ENCODE results near the gene TPST1.
"Not testable (repeated sequence)": the region's sequence is repeated elsewhere in the genome, so short reads cannot be mapped to it uniquely, and the experiment has no call there.

TPST1 gene

GRCh38 chr7:66380272-66380888 lies 175.2 kb downstream of the TPST1 start:
- DNase-seq (ENCODE audit: low spot score) = no peak

DNA sequence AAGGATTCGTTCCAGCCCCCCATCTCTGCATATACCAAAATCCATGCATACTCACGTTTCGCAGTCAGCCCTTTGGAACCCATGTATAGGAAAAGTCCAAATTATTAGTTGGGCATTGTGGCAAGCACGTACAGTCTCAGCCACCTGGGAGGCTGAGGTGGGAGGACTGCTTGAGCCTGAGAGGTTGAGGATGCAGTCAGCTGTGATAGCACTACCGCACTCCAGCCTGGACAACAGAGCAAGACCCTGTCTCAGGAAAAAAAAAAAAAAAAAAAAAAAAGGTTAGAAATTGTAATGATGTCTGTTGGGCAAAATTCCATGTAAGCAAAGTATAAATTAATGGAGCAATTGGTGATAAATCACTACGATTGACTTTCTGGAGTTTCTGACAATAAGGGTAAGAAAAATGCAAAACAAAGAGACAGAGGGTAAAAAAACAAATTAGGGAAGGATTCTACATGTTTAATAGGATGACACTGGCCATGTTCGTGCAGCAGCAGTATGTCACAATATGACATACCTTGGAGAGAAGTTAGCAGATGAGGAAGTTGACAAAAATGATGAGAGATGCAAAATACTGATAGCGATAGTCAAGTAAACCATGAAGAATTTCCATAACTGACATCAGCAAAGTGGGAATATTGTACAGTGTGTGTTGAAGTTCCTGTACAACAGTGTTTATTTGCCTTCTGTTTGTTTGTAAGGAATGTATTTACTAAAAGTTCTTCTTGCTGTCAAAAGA lies 177.2 kb downstream of the TPST1 start:
- DNase-seq (ENCODE audit: low spot score) = not testable (repeated sequence)

GRCh38 chr7:66385191-66385905 lies 180.2 kb downstream of the TPST1 start:
- DNase-seq (ENCODE audit: low spot score) = not testable (repeated sequence)

GRCh38 chr7:66395128-66395571 lies 190.0 kb downstream of the TPST1 start:
- DNase-seq (ENCODE audit: low spot score) = not testable (repeated sequence)

- DNase-seq (ENCODE audit: low spot score) = not testable (repeated sequence)
These were observed 190.9 kb downstream of the TPST1 start for GRCh38 chr7:66396052-66396451.

DNA sequence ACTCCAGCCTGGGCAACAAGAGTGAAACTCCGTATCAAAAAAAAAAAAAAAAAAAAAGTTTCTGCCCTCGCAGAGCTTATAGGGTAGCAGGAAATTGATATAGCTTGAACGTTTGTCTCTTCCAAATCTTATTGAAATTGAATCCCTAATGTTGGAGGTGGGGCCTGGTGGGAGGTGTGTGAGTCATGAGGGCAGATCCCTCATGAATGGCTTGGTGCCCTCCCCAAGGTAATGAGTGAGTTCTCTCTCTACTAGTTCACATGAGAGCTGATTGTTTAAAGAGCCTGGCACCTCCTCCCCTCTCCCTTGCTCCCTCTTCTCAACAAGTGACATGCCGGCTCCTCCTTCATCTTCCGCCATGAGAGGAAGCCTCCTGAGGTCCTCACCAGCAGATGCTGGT lies 193.7 kb downstream of the TPST1 start:
- not testable (repeated sequence) for DNase-seq (ENCODE audit: low spot score)

DNA sequence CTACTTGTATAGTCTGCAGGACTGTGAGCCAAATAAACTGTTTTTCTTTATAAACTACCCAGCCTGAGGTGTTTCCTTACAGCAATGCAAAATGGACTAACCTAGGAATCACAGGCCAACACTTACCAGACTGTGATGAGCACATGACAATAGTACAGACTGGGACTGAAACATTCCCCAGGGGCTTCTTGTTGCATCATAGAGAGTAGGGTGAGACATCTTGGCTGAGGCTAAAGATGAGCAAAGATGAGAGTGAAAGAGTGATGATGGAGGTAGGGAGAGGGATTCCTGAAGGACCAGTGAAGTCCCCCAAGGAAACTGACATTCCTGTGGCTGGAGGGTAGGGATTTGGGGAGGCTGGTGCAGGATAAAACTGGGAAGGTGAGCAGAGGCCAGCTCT lies 194.4 kb downstream of the TPST1 start:
- no peak for DNase-seq (ENCODE audit: low spot score)

- DNase-seq (ENCODE audit: low spot score) = no peak
These were observed 195.3 kb downstream of the TPST1 start for GRCh38 chr7:66400400-66400799.

GRCh38 chr7:66401126-66401525 lies 196.0 kb downstream of the TPST1 start:
- DNase-seq (ENCODE audit: low spot score) = not testable (repeated sequence)

DNA sequence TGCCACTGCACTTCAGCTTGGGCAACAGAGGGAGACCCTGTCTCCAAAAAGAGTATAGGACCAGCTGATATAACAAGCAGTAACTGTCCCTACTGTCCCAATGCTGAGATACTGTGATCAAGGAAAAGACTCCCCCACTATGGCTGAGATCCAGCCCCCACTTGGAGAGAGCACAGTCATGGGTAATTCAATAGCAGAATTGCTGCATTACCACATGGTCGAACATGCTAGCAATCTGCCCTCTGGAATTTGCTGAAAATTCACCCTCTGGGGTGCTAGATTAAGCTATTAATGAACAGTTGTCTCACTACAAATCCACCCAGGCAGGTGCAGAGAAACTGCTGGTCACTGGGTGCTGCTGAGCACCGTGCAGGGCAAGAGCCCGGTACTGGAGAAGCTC lies 196.8 kb downstream of the TPST1 start:
- DNase-seq (ENCODE audit: low spot score) = not testable (repeated sequence)

DNA sequence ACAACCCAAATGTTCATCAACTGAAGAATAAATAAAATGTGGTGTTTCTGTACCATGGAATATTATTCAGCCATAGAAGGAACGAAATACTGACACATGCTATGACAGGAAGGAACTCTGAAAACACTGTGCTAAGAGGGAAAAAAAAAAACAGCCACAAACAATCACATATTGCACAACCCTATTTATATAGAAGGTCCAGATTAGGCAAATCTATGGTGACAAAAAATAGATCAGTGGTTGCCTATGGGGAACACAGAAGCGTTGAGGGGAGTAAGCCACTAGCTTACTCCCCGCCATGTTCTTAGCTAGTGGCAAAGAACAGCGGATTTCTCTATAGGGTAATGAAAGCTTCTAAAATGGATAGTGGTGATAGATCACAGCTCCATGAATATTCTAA lies 198.4 kb downstream of the TPST1 start:
- no peak for DNase-seq (ENCODE audit: low spot score)

DNA sequence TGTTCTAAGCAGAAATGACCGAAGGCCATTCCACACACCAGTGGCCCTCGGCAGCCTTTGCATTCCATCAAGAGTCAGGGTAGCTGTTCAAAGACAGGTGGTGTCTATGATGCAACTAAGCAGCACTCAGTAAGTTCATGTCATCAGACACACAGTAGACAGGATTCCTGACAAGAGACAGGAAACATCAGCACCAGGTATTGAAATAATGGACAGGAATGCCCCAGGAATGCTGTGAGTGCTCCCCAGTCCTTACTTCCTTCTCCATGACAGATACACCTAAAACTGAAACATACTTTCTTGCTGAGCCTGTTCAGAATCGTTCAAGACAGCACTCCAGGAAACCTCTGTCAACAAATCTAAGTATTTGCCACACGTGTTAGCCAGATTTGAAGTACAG lies 204.4 kb downstream of the TPST1 start:
- no peak for DNase-seq (ENCODE audit: low spot score)

Data from HuH-7 (cell line).